A673 (cell line): ENCODE measurements around the gene ITGA11. TPM values are rescaled to one million over a fixed set of nuclear protein-coding genes. Genes with fewer than 3 reads are reported as not detected.

Experiments
- BruUV-seq: library from RNA; stranded (reverse); fragments of 400-500 nt; replicated peaks from 2 replicates; lab custom pipeline; 2021; lab: Mats Ljungman, UMichigan
- CTCF ChIA-PET: fragments of 300-600 bp; sonication (Branson Sonifier 250); formaldehyde crosslinking; loops from one replicate; lab custom pipeline; 2022; ENCODE audit warnings: antibody characterized with exemption; lab: Charles Lee
- POLR2A ChIA-PET: fragments of 300-600 bp; sonication (Branson Sonifier 250); formaldehyde crosslinking; loops from one replicate; lab custom pipeline; 2022; ENCODE audit warnings: antibody characterized with exemption; ENCODE audit not compliant: low non-redundant PET; lab: Charles Lee
- DNase-seq: peaks from one replicate; pipeline ENCODE4 v3.0.0-alpha.2; 2015; ENCODE audit warnings: low spot score
- H3K27ac ChIP-seq: fragments of 200-600 bp; sonication (generic); 2 replicates; pipeline ENCODE4 v1.5.1; 2016; ENCODE audit warnings: mixed run types, low read depth, mild to moderate bottlenecking, mixed read lengths, antibody characterized with exemption, low read length; ENCODE audit not compliant: poor library complexity, severe bottlenecking
- H3K27me3 ChIP-seq: fragments of 200-600 bp; sonication (generic); replicated peaks from 2 replicates; pipeline ENCODE4 v1.6.1; 2017; ENCODE audit warnings: mixed run types, low read depth, mild to moderate bottlenecking, mixed read lengths, antibody characterized with exemption, low read length; ENCODE audit not compliant: insufficient read depth, poor library complexity
- H3K36me3 ChIP-seq: fragments of 200-600 bp; sonication (generic); 2 replicates; pipeline ENCODE4 v1.6.1; 2016; ENCODE audit warnings: mixed run types, mild to moderate bottlenecking, mixed read lengths, antibody characterized with exemption, low read length; ENCODE audit not compliant: insufficient read depth, poor library complexity, severe bottlenecking
- H3K4me1 ChIP-seq: fragments of 200-600 bp; sonication (generic); 2 replicates; pipeline ENCODE4 v1.6.1; 2017; ENCODE audit warnings: mixed run types, mild to moderate bottlenecking, mixed read lengths, antibody characterized with exemption, low read length; ENCODE audit not compliant: insufficient read depth, poor library complexity, severe bottlenecking
- H3K4me3 ChIP-seq: fragments of 200-600 bp; sonication (generic); 2 replicates; pipeline ENCODE4 v1.5.1; 2016; ENCODE audit warnings: low read depth, mixed run types, mild to moderate bottlenecking, mixed read lengths, low read length; ENCODE audit not compliant: poor library complexity, severe bottlenecking
- H3K9me3 ChIP-seq: fragments of 200-600 bp; sonication (generic); 2 replicates; pipeline ENCODE4 v1.6.1; 2016; ENCODE audit warnings: mixed run types, low read depth, mild to moderate bottlenecking, mixed read lengths, antibody characterized with exemption, low read length; ENCODE audit not compliant: poor library complexity, severe bottlenecking
- EZH2 ChIP-seq: fragments of 200-600 bp; sonication (generic); IDR thresholded peaks from 2 replicates; pipeline ENCODE4 v1.6.1; 2017; ENCODE audit warnings: borderline replicate concordance, low read depth, mild to moderate bottlenecking, mixed read lengths, antibody characterized with exemption, low read length; ENCODE audit not compliant: poor library complexity, severe bottlenecking
- intact Hi-C: fragments of 100-400 bp; cut with micrococcal nuclease; formaldehyde crosslinking; loops from one replicate; pipeline ENCODE4 v1.10.0; 2022; ENCODE audit not compliant: unreplicated experiment
- total RNA-seq: library from RNA; stranded (reverse); gene quantifications from 2 replicates; pipeline ENCODE4 v1.2.3, GENCODE V29; 2021
- TF ChIP-seq, protein P1 (sequence below): fragments of 300-800, 200-600 bp; sonication (generic); conservative IDR thresholded peaks from 2 replicates; pipeline ENCODE4 v1.5.1; 2017; ENCODE audit warnings: low read depth, mild to moderate bottlenecking, antibody characterized with exemption, low read length, moderate library complexity, mixed read lengths

The ITGA11 gene
- total RNA-seq, 1 experiment from 2014 or later: 0.45 TPM

DNA sequence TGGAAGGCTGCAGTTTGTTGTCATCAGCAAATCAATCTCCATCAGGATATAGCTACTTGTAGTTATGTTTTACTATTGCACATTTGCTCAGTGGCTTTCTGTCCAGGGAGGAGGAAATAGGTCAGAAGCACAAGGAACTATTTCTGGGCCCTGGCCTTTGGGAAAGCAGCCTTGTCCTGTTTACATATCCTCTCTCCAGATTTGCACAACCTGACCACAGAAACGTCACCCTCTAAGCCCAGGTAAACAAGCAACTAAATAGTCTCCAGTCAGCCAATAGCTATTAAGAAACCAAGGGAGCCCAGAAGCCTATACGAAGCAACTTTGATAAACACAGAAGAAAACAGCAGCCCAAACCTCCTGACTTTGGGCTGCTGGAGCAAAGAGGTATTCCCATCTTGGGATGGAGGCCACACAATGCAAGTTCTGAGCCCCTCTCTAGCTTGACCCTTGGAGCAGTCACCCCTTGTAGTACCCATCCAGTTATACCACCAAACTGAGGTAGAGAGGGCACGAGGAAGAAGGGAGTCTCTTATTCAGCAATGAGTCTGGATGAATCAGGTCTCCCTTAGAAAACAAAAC lies 156.7 kb downstream of the ITGA11 start:
- no peaks in the 10 kb centered on the region for H3K9me3 ChIP-seq
- no peak for TF ChIP-seq EZH2
- TF ChIP-seq, protein P1, sequence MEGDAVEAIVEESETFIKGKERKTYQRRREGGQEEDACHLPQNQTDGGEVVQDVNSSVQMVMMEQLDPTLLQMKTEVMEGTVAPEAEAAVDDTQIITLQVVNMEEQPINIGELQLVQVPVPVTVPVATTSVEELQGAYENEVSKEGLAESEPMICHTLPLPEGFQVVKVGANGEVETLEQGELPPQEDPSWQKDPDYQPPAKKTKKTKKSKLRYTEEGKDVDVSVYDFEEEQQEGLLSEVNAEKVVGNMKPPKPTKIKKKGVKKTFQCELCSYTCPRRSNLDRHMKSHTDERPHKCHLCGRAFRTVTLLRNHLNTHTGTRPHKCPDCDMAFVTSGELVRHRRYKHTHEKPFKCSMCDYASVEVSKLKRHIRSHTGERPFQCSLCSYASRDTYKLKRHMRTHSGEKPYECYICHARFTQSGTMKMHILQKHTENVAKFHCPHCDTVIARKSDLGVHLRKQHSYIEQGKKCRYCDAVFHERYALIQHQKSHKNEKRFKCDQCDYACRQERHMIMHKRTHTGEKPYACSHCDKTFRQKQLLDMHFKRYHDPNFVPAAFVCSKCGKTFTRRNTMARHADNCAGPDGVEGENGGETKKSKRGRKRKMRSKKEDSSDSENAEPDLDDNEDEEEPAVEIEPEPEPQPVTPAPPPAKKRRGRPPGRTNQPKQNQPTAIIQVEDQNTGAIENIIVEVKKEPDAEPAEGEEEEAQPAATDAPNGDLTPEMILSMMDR: no peak
- no TSS peak for BruUV-seq
- POLR2A ChIA-PET: no interaction called here
- H3K27ac ChIP-seq: no peak overlapping the region
- no peak for DNase-seq
- no peaks in the 10 kb centered on the region for H3K36me3 ChIP-seq
- intact Hi-C loops: no loop called here
- no peak overlapping the region for H3K4me3 ChIP-seq
- H3K27me3 ChIP-seq: no peaks in the 10 kb centered on the region
- CTCF ChIA-PET: interaction anchor here (0.5 to 1.0 kb wide), 2 partner anchors 31 to 397 kb away, joined by 3 to 7 read pairs; no protein-coding TSS in a partner anchor
- H3K4me1 ChIP-seq: peaks cover 17% of the 10 kb centered on the region

DNA sequence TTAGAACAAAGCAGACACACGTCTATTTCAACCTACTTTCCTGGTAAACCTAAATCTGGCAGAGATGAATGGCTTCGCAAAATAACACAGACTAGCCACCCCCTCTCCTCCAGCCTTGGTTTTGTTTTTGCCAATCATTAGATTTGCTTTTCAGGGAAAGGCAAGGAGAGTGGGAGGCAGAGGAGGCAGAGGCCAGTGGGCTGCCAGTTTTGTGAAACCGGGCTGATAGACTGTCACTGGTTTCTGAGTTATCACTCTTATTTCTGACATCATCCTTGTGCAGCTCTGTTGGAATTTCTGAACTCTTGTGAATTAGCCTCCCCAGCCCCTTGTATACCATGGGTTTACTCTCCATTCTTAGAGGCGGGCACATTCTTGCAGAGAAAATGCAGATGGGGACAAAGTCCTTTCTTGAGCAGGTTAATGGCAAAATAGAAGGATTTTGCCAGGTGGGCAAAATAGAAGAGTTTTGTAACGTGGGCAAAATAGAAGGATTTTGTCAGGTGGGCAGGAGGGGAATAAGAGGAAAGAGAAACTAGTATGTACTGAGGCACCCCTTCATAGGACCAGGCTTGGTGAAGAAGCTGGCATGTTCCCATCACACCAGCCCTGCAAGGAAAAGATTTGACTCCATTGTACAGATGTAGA lies 157.6 kb downstream of the ITGA11 start:
- no TSS peak for BruUV-seq
- CTCF ChIA-PET: interaction anchor here (1.0 kb wide), 1 partner anchor 32 kb away, joined by 3 read pairs; no protein-coding TSS in a partner anchor

DNA sequence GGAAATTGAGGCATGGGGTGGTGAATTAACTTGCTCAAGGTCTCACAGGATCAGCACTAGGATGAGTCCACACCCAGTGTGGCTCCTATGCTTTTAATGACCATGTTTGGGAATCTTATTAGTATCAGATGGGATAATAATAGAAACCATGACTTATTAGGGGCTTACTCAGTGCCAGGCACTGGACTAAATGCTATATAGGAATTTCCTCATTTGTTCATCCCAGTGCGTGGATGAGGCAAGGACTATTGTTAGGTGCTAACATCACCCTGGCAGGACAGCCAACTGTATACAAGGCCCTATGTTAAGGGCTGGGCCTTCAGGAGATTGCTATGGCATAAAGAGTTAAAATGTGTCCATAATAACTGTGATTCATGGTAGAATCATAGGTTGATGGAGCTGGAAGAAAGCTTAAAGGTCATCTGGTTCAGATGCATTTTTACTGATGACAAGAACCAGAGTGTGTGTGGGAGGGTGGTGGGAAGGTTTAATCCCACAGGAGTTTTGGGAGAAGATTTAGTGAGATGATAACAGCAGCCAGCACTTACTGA lies 159.2 kb downstream of the ITGA11 start:
- Histone ChIP-seq H3K27me3 (no peaks in the 10 kb centered on the region), H3K27ac (no peak overlapping the region), H3K9me3 (no peaks in the 10 kb centered on the region), H3K36me3 (no peaks in the 10 kb centered on the region), H3K4me3 (no peak overlapping the region), H3K4me1 (peaks cover 7% of the 10 kb centered on the region)
- ChIA-PET POLR2A (no interaction called here), CTCF (no interaction called here)
- BruUV-seq: no TSS peak
- intact Hi-C loops: no loop called here
- TF ChIP-seq, protein P1: no peak
- no peak for TF ChIP-seq EZH2
- no peak for DNase-seq

More for the DNA sequence above, 157.6 kb downstream of the ITGA11 start:
- DNase-seq: no peak
- intact Hi-C loops: no loop called here
- Histone ChIP-seq H3K27ac (no peak overlapping the region), H3K27me3 (no peaks in the 10 kb centered on the region), H3K4me3 (no peak overlapping the region), H3K36me3 (no peaks in the 10 kb centered on the region), H3K9me3 (no peaks in the 10 kb centered on the region), H3K4me1 (peaks cover 8% of the 10 kb centered on the region)
- no peak for TF ChIP-seq EZH2
- POLR2A ChIA-PET: no interaction called here
